H9 (cell line): ENCODE data around the gene XIRP2. TPM values are rescaled to one million over a fixed set of nuclear protein-coding genes. Genes with fewer than 3 reads are reported as not detected.

ENCODE experiments used
- DNase-seq: peaks from one replicate; pipeline ENCODE4 v3.0.0-alpha.2; 2017
- H2AFZ ChIP-seq: one replicate; pipeline ENCODE4 v1.6.1; 2013; ENCODE audit warnings: mild to moderate bottlenecking, low read length, control low read depth, moderate library complexity
- H2AK5ac ChIP-seq: 2 replicates; pipeline ENCODE4 v1.6.1; 2013; ENCODE audit warnings: low read length, control low read depth, mixed read lengths; ENCODE audit not compliant: insufficient read length
- H2BK120ac ChIP-seq: one replicate; pipeline ENCODE4 v1.6.1; 2013; ENCODE audit warnings: low read depth, mild to moderate bottlenecking, low read length, control low read depth, inconsistent platforms; ENCODE audit not compliant: poor library complexity, severe bottlenecking
- H2BK12ac ChIP-seq: 2 replicates; pipeline ENCODE4 v1.6.1; 2013; ENCODE audit warnings: low read length, control low read depth, mixed read lengths, low read depth; ENCODE audit not compliant: insufficient read length
- H2BK15ac ChIP-seq: 2 replicates; pipeline ENCODE4 v1.6.1; 2013; ENCODE audit warnings: low read depth, low read length, control low read depth
- H2BK20ac ChIP-seq: one replicate; pipeline ENCODE4 v1.6.1; 2013; ENCODE audit warnings: low read depth, mild to moderate bottlenecking, low read length, control low read depth, inconsistent platforms; ENCODE audit not compliant: poor library complexity, severe bottlenecking
- H2BK5ac ChIP-seq: 2 replicates; pipeline ENCODE4 v1.6.1; 2013; ENCODE audit warnings: low read length, control low read depth, mixed read lengths; ENCODE audit not compliant: insufficient read length
- H3K14ac ChIP-seq: 2 replicates; pipeline ENCODE4 v1.6.1; 2013; ENCODE audit warnings: low read length, control low read depth; ENCODE audit not compliant: insufficient read depth
- H3K18ac ChIP-seq: 2 replicates; pipeline ENCODE4 v1.6.1; 2013; ENCODE audit warnings: low read depth, mild to moderate bottlenecking, mixed read lengths, low read length, control low read depth; ENCODE audit not compliant: insufficient read length
- H3K23ac ChIP-seq: 2 replicates; pipeline ENCODE4 v1.6.1; 2013; ENCODE audit warnings: low read length, control low read depth, mixed read lengths, low read depth; ENCODE audit not compliant: insufficient read length
- H3K23me2 ChIP-seq: 2 replicates; pipeline ENCODE4 v1.6.1; 2013; ENCODE audit warnings: low read depth, mild to moderate bottlenecking, mixed read lengths, low read length, control low read depth; ENCODE audit not compliant: insufficient read length, poor library complexity, severe bottlenecking
- H3K27ac ChIP-seq: 2 replicates; pipeline ENCODE4 v1.5.1; 2013; ENCODE audit warnings: low read length, control low read depth, mixed read lengths, low read depth; ENCODE audit not compliant: insufficient read length
- H3K27me3 ChIP-seq: 2 replicates; pipeline ENCODE4 v1.6.1; 2013; ENCODE audit warnings: low read length, control low read depth, inconsistent platforms; ENCODE audit not compliant: insufficient read depth
- H3K4ac ChIP-seq: 2 replicates; pipeline ENCODE4 v1.6.1; 2013; ENCODE audit warnings: low read depth, mild to moderate bottlenecking, control low read depth, inconsistent platforms, low read length, moderate library complexity
- H3K4me1 ChIP-seq: 2 replicates; pipeline ENCODE4 v1.6.1; 2013; ENCODE audit warnings: low read length, control low read depth, inconsistent platforms; ENCODE audit not compliant: insufficient read depth
- H3K4me2 ChIP-seq: 2 replicates; pipeline ENCODE4 v1.6.1; 2013; ENCODE audit warnings: low read length, control low read depth, mixed read lengths; ENCODE audit not compliant: insufficient read length, insufficient read depth
- H3K56ac ChIP-seq: 2 replicates; pipeline ENCODE4 v1.6.1; 2013; ENCODE audit warnings: low read depth, mild to moderate bottlenecking, mixed read lengths, low read length, control low read depth; ENCODE audit not compliant: insufficient read length
- H3K79me1 ChIP-seq: 2 replicates; pipeline ENCODE4 v1.6.1; 2013; ENCODE audit warnings: low read depth, mild to moderate bottlenecking, moderate library complexity, low read length, control low read depth, inconsistent platforms; ENCODE audit not compliant: insufficient read depth, poor library complexity, severe bottlenecking
- H3K79me2 ChIP-seq: 2 replicates; pipeline ENCODE4 v1.6.1; 2013; ENCODE audit warnings: low read length, control low read depth, inconsistent platforms; ENCODE audit not compliant: insufficient read depth
- H3K9ac ChIP-seq: 2 replicates; pipeline ENCODE4 v1.6.1; 2013; ENCODE audit warnings: low read length, control low read depth, mixed read lengths; ENCODE audit not compliant: insufficient read length; ENCODE audit errors: extremely low read depth
- H3K9me3 ChIP-seq: one replicate; pipeline ENCODE4 v1.6.1; 2013; ENCODE audit warnings: low read depth, low read length, inconsistent platforms; ENCODE audit not compliant: control insufficient read depth
- H3T11ph ChIP-seq: one replicate; pipeline ENCODE4 v1.6.1; 2013; ENCODE audit warnings: mild to moderate bottlenecking, low read length, control low read depth, inconsistent platforms
- H4K20me1 ChIP-seq: one replicate; pipeline ENCODE4 v1.6.1; 2013; ENCODE audit not compliant: control insufficient read depth, insufficient read length, insufficient read depth
- H4K5ac ChIP-seq: 2 replicates; pipeline ENCODE4 v1.6.1; 2013; ENCODE audit warnings: low read depth, mild to moderate bottlenecking, mixed read lengths, low read length, control low read depth; ENCODE audit not compliant: insufficient read length
- H4K8ac ChIP-seq: replicated peaks from 2 replicates; pipeline ENCODE4 v1.6.1; 2013; ENCODE audit warnings: low read length, control low read depth, mixed read lengths, low read depth; ENCODE audit not compliant: insufficient read length
- H4K91ac ChIP-seq: 2 replicates; pipeline ENCODE4 v1.6.1; 2013; ENCODE audit warnings: low read depth, mild to moderate bottlenecking, moderate library complexity, mixed read lengths, low read length, control low read depth; ENCODE audit not compliant: insufficient read length
- H3K27ac Mint-ChIP-seq, 3 experiments: 2 replicates in 2 of 3; 3 replicates in 1 of 3; pipeline ENCODE4 v1.8.0; 2020 to 2021; ENCODE audit warnings: mixed read lengths in 3 of 3, mild to moderate bottlenecking in 1 of 3, moderate library complexity in 1 of 3
- H3K27me3 Mint-ChIP-seq: 2 replicates; pipeline ENCODE4 v1.8.0; 2021; ENCODE audit warnings: low read depth, mild to moderate bottlenecking, moderate library complexity, mixed read lengths
- H3K36me3 Mint-ChIP-seq, 3 experiments: 2 replicates in 2 of 3; 3 replicates in 1 of 3; pipeline ENCODE4 v1.8.0; 2020 to 2021; ENCODE audit warnings: low read depth in 3 of 3, mixed read lengths in 3 of 3; ENCODE audit not compliant: insufficient read depth in 1 of 3
- H3K4me1 Mint-ChIP-seq, 2 experiments: 2 replicates each; pipeline ENCODE4 v1.8.0; 2020; ENCODE audit warnings: mixed read lengths in 2 of 2
- H3K4me3 Mint-ChIP-seq, 2 experiments: 2 replicates in 1 of 2; 3 replicates in 1 of 2; pipeline ENCODE4 v1.8.0; 2020 to 2021; ENCODE audit warnings: mild to moderate bottlenecking in 2 of 2, mixed read lengths in 2 of 2, moderate library complexity in 1 of 2
- H3K9me3 Mint-ChIP-seq, 2 experiments: 2 replicates in 1 of 2; 3 replicates in 1 of 2; pipeline ENCODE4 v1.8.0; 2020; ENCODE audit warnings: mild to moderate bottlenecking in 2 of 2, mixed read lengths in 2 of 2, moderate library complexity in 1 of 2
- WGBS: extraction: QIAGEN DNeasy Blood & Tissue Kit; methylation state at CpG from one replicate; pipeline ENCODE4 v1.1.7; 2013; ENCODE audit warnings: missing lambda C conversion rate, low lambda C conversion rate, mixed read lengths; ENCODE audit not compliant: insufficient read length; ENCODE audit errors: extremely low coverage; 5-methylcytosine and 5-hydroxymethylcytosine counted together
- total RNA-seq: library from RNA; stranded (reverse); gene quantifications from 2 replicates; pipeline ENCODE4 v1.2.1, GENCODE V29; 2021
- TF ChIP-seq, protein P1 (sequence below): fragments of 200-600 bp; sonication (generic); conservative IDR thresholded peaks from 3 replicates; pipeline ENCODE4 v1.8.0; 2021; ENCODE audit warnings: antibody characterized with exemption, mild to moderate bottlenecking

XIRP2 gene
- total RNA-seq, 1 experiment from 2014 or later = 0.07 TPM

DNA sequence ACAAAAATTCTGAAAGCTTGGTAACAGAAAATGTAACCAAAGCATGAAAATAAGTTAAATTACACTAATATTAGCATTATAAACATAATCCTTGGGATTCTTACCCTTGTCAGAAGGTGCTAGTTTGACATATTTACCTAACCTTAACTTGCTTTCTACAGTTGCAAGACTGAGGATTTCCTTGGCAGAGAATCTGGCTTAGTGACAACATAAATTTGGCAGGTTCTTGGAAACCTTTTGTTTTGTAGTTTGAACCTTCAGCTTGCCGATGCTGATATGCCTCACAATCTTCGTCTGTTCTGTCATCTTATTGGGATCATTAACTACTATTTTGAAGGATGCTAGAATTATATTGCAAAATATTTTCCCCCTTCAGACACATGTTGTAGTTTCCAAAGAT is 3.4 kb downstream of the XIRP2 start:
- Histone ChIP-seq H4K8ac (no peak overlapping the region), H2BK20ac (no peak overlapping the region), H3T11ph (no peak overlapping the region), H4K91ac (no peak overlapping the region), H3K56ac (no peak overlapping the region), H3K4me1 (no peaks in the 10 kb centered on the region), H2BK15ac (no peak overlapping the region), H3K14ac (no peak overlapping the region), H3K79me2 (no peaks in the 10 kb centered on the region), H3K9me3 (no peaks in the 10 kb centered on the region), H3K79me1 (no peaks in the 10 kb centered on the region), H2AK5ac (no peak overlapping the region), H3K18ac (no peak overlapping the region), H2BK12ac (no peak overlapping the region), H3K23me2 (no peaks in the 10 kb centered on the region), H4K20me1 (no peaks in the 10 kb centered on the region), H2AFZ (no peak overlapping the region), H3K23ac (no peak overlapping the region), H3K27me3 (no peaks in the 10 kb centered on the region), H2BK120ac (no peak overlapping the region), H3K4me2 (no peak overlapping the region), H3K9ac (no peak overlapping the region), H4K5ac (no peak overlapping the region), H3K27ac (no peak overlapping the region), H3K4ac (no peak overlapping the region), H2BK5ac (no peak overlapping the region)
- Mint-ChIP-seq H3K4me3 (no peak overlapping the region), H3K27me3 (no peaks in the 10 kb centered on the region), H3K4me1 (peaks cover 10 to 11% of the 10 kb centered on the region in 2 experiments), H3K9me3 (no peaks in the 10 kb centered on the region), H3K27ac (no peak overlapping the region; a peak in 1 of 7 replicates), H3K36me3 (no peaks in the 10 kb centered on the region)
- no CpG with 5 or more reads among the region's 2 CpGs for WGBS
- no peak for DNase-seq
- TF ChIP-seq, protein P1, sequence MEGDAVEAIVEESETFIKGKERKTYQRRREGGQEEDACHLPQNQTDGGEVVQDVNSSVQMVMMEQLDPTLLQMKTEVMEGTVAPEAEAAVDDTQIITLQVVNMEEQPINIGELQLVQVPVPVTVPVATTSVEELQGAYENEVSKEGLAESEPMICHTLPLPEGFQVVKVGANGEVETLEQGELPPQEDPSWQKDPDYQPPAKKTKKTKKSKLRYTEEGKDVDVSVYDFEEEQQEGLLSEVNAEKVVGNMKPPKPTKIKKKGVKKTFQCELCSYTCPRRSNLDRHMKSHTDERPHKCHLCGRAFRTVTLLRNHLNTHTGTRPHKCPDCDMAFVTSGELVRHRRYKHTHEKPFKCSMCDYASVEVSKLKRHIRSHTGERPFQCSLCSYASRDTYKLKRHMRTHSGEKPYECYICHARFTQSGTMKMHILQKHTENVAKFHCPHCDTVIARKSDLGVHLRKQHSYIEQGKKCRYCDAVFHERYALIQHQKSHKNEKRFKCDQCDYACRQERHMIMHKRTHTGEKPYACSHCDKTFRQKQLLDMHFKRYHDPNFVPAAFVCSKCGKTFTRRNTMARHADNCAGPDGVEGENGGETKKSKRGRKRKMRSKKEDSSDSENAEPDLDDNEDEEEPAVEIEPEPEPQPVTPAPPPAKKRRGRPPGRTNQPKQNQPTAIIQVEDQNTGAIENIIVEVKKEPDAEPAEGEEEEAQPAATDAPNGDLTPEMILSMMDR = no peak
